Measurements from ENCODE around the gene DIS3L2. TPM values are rescaled to one million over a fixed set of nuclear protein-coding genes. Genes with fewer than 3 reads are reported as not detected.

Gene DIS3L2
- total RNA-seq, 1 donor from 2014 or later, result 34.3 TPM

DNA sequence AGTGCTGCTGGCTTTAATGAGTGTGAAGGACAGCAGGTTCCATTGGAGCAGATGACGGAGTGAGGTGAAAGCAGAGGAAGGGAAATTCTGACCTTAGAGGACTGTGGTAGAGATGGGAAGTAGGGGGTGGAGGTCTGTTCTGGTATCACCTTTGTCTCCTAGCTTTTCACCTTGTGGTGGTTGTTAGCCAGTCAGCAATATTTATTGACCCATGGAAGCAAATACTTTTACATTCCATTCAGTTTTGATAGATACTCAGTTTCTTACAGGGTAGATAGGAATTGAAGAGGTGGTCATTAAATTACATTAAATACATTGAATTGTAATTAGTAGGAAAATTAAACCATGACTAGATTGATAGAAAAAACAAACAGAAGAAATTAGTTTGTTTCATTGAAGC is 180.1 kb downstream of the DIS3L2 start:
- Mint-ChIP-seq H3K36me3 (ENCODE audit: unreplicated experiment) (peaks cover 2% of the 10 kb centered on the region), H3K4me3 (ENCODE audit: unreplicated experiment) (no peak overlapping the region), H3K27ac (ENCODE audit: unreplicated experiment) (no peak overlapping the region), H3K27me3 (ENCODE audit: unreplicated experiment) (no peaks in the 10 kb centered on the region), H3K9me3 (ENCODE audit: unreplicated experiment) (no peaks in the 10 kb centered on the region), H3K4me1 (ENCODE audit: unreplicated experiment) (no peaks in the 10 kb centered on the region)
- TF ChIP-seq, protein P1, sequence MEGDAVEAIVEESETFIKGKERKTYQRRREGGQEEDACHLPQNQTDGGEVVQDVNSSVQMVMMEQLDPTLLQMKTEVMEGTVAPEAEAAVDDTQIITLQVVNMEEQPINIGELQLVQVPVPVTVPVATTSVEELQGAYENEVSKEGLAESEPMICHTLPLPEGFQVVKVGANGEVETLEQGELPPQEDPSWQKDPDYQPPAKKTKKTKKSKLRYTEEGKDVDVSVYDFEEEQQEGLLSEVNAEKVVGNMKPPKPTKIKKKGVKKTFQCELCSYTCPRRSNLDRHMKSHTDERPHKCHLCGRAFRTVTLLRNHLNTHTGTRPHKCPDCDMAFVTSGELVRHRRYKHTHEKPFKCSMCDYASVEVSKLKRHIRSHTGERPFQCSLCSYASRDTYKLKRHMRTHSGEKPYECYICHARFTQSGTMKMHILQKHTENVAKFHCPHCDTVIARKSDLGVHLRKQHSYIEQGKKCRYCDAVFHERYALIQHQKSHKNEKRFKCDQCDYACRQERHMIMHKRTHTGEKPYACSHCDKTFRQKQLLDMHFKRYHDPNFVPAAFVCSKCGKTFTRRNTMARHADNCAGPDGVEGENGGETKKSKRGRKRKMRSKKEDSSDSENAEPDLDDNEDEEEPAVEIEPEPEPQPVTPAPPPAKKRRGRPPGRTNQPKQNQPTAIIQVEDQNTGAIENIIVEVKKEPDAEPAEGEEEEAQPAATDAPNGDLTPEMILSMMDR (IDR thresholded peaks at IDR 0.05), result no peak
- DNase-seq (ENCODE audit: extremely low spot score, unreplicated experiment), result no peak

DNA sequence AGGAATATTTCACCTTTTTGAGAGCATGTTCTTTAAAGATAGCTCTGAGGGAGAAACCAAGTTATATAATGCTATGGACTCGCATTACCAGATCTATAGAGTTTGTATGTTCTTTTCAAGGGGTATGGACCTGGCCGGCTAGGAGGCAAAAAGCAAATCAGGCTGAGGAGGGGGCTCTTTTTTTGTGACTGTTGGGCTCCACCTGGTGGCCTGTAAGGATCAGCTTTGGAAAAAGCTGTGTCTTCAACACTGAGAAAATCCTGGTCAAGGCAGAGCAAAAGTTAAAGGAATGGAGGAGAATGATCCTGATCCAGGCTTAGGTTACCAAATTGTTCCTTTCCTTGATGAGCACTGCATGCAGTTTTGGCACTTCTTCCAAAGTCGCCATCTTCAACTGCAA is 180.5 kb downstream of the DIS3L2 start:
- no peak for DNase-seq (ENCODE audit: extremely low spot score, unreplicated experiment)
- TF ChIP-seq, protein P1 (IDR thresholded peaks at IDR 0.05), result peak; percentile 78
- Mint-ChIP-seq H3K27ac (ENCODE audit: unreplicated experiment) (no peak overlapping the region), H3K36me3 (ENCODE audit: unreplicated experiment) (peaks cover 2% of the 10 kb centered on the region), H3K4me3 (ENCODE audit: unreplicated experiment) (no peak overlapping the region), H3K27me3 (ENCODE audit: unreplicated experiment) (no peaks in the 10 kb centered on the region), H3K4me1 (ENCODE audit: unreplicated experiment) (no peaks in the 10 kb centered on the region), H3K9me3 (ENCODE audit: unreplicated experiment) (no peaks in the 10 kb centered on the region)

DNA sequence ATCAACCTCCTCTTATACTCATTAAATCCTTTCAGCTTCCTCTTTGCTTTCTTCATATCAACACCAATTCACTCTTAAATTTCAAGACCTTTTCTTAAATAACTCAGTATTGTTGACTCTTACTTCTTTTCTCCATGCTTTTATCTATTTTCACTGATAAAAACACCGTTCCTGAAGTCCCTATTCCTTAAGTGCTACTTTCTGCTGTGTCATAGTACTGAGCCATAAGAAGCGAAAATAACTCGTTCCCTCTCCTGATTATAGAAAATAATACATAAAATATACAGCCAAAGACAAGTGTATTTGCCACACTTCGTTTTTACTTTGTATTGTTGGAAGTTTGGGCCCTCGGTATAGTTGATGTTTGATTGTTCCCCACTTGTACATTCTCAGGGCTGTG is 181.0 kb downstream of the DIS3L2 start:
- H3K27ac Mint-ChIP-seq (ENCODE audit: unreplicated experiment), result no peak overlapping the region
- no peaks in the 10 kb centered on the region for H3K4me1 Mint-ChIP-seq (ENCODE audit: unreplicated experiment)
- TF ChIP-seq, protein P1 (IDR thresholded peaks at IDR 0.05), result no peak
- H3K9me3 Mint-ChIP-seq (ENCODE audit: unreplicated experiment), result no peaks in the 10 kb centered on the region
- H3K4me3 Mint-ChIP-seq (ENCODE audit: unreplicated experiment), result no peak overlapping the region
- DNase-seq (ENCODE audit: extremely low spot score, unreplicated experiment), result no peak
- peaks cover 4% of the 10 kb centered on the region for H3K36me3 Mint-ChIP-seq (ENCODE audit: unreplicated experiment)
- no peaks in the 10 kb centered on the region for H3K27me3 Mint-ChIP-seq (ENCODE audit: unreplicated experiment)

DNA sequence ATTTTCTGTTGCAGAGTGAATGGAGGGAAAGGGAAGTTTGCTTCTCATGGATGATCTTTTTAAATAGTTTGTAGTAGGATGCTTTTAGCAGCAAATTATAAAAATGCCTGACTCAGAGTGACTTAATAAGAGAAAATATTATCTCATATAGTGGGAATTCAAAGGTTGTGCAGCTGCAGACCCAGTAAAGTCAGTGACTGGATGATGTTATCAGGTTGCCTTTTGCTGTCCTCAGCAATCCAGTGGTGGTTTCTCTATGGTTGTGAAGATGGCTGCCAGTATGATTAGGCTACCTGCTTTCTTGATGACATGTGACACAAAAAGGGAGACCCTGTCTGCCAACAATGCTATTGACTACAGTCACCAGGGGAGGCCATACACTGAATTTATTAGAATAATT is 184.8 kb downstream of the DIS3L2 start:
- TF ChIP-seq, protein P1 (IDR thresholded peaks at IDR 0.05), result no peak

DNA sequence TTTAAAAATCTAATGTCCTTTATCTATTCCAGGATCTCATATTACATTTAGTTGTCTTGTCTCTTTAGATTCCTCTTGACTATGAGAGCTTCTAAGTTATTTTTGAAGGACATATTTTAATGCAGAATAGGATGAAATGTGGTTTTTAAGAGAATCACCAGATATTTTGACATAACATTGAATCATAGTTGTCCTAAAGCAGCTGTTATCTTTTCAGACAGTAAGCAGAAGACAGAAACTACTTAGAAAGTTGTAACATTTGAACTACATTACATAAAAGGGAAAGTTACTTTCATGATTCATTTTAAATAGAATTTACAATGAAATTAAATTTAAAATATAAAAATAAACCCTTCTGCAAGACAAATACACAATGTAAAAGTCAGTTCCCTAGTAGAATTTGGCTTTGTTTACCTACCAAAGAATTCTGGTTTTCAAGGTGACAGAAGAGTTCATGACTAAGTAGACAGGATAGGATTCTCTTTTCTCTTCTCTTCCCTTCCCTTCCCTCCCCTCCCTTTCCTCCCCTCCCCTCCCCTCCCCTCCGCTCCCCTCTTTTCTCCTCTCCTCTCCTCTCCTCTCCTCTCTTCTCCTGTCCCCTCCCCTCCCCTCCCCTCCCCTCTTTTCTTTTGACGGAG is 186.0 kb downstream of the DIS3L2 start:
- TF ChIP-seq, protein P1 (IDR thresholded peaks at IDR 0.05), result no peak
- H3K27ac Mint-ChIP-seq (ENCODE audit: unreplicated experiment), result no peak overlapping the region
- no peaks in the 10 kb centered on the region for H3K9me3 Mint-ChIP-seq (ENCODE audit: unreplicated experiment)
- peaks cover 2% of the 10 kb centered on the region for H3K36me3 Mint-ChIP-seq (ENCODE audit: unreplicated experiment)
- no peak for DNase-seq (ENCODE audit: extremely low spot score, unreplicated experiment)
- H3K4me3 Mint-ChIP-seq (ENCODE audit: unreplicated experiment), result no peak overlapping the region
- H3K27me3 Mint-ChIP-seq (ENCODE audit: unreplicated experiment), result no peaks in the 10 kb centered on the region
- H3K4me1 Mint-ChIP-seq (ENCODE audit: unreplicated experiment), result no peaks in the 10 kb centered on the region

More for the DNA sequence above, 184.8 kb downstream of the DIS3L2 start:
- H3K27me3 Mint-ChIP-seq (ENCODE audit: unreplicated experiment), result no peaks in the 10 kb centered on the region
- H3K36me3 Mint-ChIP-seq (ENCODE audit: unreplicated experiment), result peaks cover 2% of the 10 kb centered on the region
- no peaks in the 10 kb centered on the region for H3K9me3 Mint-ChIP-seq (ENCODE audit: unreplicated experiment)
- H3K4me1 Mint-ChIP-seq (ENCODE audit: unreplicated experiment), result no peaks in the 10 kb centered on the region
- H3K4me3 Mint-ChIP-seq (ENCODE audit: unreplicated experiment), result no peak overlapping the region
- DNase-seq (ENCODE audit: extremely low spot score, unreplicated experiment), result no peak
- no peak overlapping the region for H3K27ac Mint-ChIP-seq (ENCODE audit: unreplicated experiment)
